DOHH2 (cell line): Measurements from ENCODE around the gene CEMIP.

Source experiments
- H3F3A ChIP-seq: fragments of 200-600 bp; sonication (generic), shearing (Covaris generic); 2 replicates; pipeline ENCODE4 v1.6.0; 2016; ENCODE audit warnings: antibody characterized with exemption, mild to moderate bottlenecking; ENCODE audit not compliant: control insufficient read depth, insufficient read depth
- H3K27ac ChIP-seq: fragments of 200-600 bp; sonication (generic); 2 replicates; pipeline ENCODE4 v1.5.1; 2014; ENCODE audit warnings: low read depth, mild to moderate bottlenecking, low read length, moderate library complexity
- H3K27me3 ChIP-seq: fragments of 200-600 bp; sonication (generic); 2 replicates; pipeline ENCODE4 v1.6.1; 2014; ENCODE audit warnings: mild to moderate bottlenecking, low read length, mixed read lengths; ENCODE audit not compliant: control insufficient read depth
- H3K36me3 ChIP-seq: fragments of 200-600 bp; sonication (generic); 2 replicates; pipeline ENCODE4 v1.6.1; 2014; ENCODE audit warnings: mild to moderate bottlenecking, low read length, moderate library complexity, mixed read lengths; ENCODE audit not compliant: control insufficient read depth
- H3K4me1 ChIP-seq: fragments of 200-600 bp; sonication (generic); 2 replicates; pipeline ENCODE4 v1.6.1; 2014; ENCODE audit warnings: mild to moderate bottlenecking, low read length, mixed read lengths; ENCODE audit not compliant: control insufficient read depth
- H3K4me2 ChIP-seq: fragments of 200-600 bp; sonication (generic); 2 replicates; pipeline ENCODE4 v1.6.0; 2014; ENCODE audit warnings: mild to moderate bottlenecking, low read length, moderate library complexity
- H3K4me3 ChIP-seq: fragments of 200-600 bp; sonication (generic); 2 replicates; pipeline ENCODE4 v1.5.1; 2014; ENCODE audit warnings: mild to moderate bottlenecking, low read length, mixed read lengths
- H3K79me2 ChIP-seq: fragments of 200-600 bp; sonication (generic); 2 replicates; pipeline ENCODE4 v1.6.1; 2014; ENCODE audit warnings: mild to moderate bottlenecking, low read length, mixed read lengths; ENCODE audit not compliant: control insufficient read depth
- H3K9me2 ChIP-seq: fragments of 200-600 bp; sonication (generic); replicated peaks from 2 replicates; pipeline ENCODE4 v1.6.1; 2014; ENCODE audit warnings: mild to moderate bottlenecking, low read length, mixed read lengths; ENCODE audit not compliant: control insufficient read depth
- H3K9me3 ChIP-seq: fragments of 200-600 bp; sonication (generic); 2 replicates; pipeline ENCODE4 v1.6.1; 2014; ENCODE audit warnings: antibody characterized with exemption, low read length, mixed read lengths; ENCODE audit not compliant: control insufficient read depth, insufficient read depth
- H4K20me1 ChIP-seq: fragments of 200-600 bp; sonication (generic); 2 replicates; pipeline ENCODE4 v1.6.0; 2014; ENCODE audit warnings: low read depth, mild to moderate bottlenecking, antibody characterized with exemption, low read length, moderate library complexity; ENCODE audit not compliant: control insufficient read depth, insufficient read depth
- EZH2phosphoT487 ChIP-seq: fragments of 200-600 bp; sonication (generic); IDR thresholded peaks from 2 replicates; pipeline ENCODE4 v1.6.1; 2017; ENCODE audit warnings: borderline replicate concordance, mild to moderate bottlenecking, antibody characterized with exemption, low read length, moderate library complexity, mixed read lengths
- TF ChIP-seq, protein P1 (sequence below): fragments of 200-600 bp; sonication (generic); IDR thresholded peaks from one replicate; pipeline ENCODE4 v1.5.1; 2014; ENCODE audit warnings: antibody characterized with exemption, mild to moderate bottlenecking, low read depth, low read length; ENCODE audit not compliant: poor library complexity, severe bottlenecking

CEMIP gene

DNA sequence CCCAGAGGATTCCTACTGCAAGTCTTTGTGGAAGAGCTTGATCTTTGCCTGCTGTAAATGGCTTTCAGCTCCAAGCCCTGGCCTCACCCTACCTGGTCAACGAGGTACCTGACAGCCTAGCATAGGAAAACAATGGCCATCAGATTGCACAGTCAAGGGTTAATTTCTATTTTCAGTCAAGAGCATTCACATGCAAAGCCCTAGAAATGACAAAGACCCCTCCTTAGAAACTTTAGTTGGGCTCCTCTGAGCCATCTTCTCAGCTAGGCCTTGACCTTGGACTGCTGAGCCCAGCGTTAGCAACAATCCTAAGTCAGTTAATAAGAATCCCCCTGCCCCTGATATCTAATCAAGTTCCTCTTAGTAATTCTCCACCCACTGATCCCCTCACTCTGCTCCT is 192.0 kb downstream of the CEMIP start:
- Histone ChIP-seq H3K27me3 (no peaks in the 10 kb centered on the region), H3K4me3 (no peak overlapping the region), H3K27ac (no peak overlapping the region), H3K36me3 (peaks cover 20% of the 10 kb centered on the region), H3K4me2 (no peak overlapping the region), H3F3A (no peaks in the 10 kb centered on the region; the same call in 1 of the 2 replicates), H3K9me2 (no peaks in the 10 kb centered on the region), H3K4me1 (no peaks in the 10 kb centered on the region), H3K9me3 (no peaks in the 10 kb centered on the region), H4K20me1 (0 out of 2 replicates have a peak, but pooled peaks cover 7% of the 10 kb centered on the region), H3K79me2 (peaks cover 14% of the 10 kb centered on the region)
- no peak for TF ChIP-seq EZH2phosphoT487
- TF ChIP-seq, protein P1, sequence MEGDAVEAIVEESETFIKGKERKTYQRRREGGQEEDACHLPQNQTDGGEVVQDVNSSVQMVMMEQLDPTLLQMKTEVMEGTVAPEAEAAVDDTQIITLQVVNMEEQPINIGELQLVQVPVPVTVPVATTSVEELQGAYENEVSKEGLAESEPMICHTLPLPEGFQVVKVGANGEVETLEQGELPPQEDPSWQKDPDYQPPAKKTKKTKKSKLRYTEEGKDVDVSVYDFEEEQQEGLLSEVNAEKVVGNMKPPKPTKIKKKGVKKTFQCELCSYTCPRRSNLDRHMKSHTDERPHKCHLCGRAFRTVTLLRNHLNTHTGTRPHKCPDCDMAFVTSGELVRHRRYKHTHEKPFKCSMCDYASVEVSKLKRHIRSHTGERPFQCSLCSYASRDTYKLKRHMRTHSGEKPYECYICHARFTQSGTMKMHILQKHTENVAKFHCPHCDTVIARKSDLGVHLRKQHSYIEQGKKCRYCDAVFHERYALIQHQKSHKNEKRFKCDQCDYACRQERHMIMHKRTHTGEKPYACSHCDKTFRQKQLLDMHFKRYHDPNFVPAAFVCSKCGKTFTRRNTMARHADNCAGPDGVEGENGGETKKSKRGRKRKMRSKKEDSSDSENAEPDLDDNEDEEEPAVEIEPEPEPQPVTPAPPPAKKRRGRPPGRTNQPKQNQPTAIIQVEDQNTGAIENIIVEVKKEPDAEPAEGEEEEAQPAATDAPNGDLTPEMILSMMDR, result no peak

DNA sequence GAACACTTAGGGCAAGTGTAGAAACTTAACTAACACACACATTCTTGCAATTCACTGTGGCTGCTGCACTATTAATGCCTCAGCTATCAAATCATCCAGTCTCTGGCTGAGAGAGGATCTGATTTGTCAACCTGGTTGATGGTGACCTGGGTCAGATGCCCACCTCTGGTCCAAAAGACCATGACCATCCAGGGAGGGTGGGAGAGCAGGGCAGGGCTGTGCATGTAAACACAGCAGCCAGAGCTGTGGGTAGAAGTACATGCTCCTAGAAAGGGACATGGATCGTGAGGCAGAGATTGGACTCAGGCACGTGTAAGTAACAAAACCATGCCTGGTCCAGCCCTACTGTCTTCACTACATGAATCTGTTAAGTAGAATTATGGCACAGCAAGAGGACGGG is 193.1 kb downstream of the CEMIP start:
- Histone ChIP-seq H3K79me2 (peaks cover 24% of the 10 kb centered on the region), H3K9me3 (no peaks in the 10 kb centered on the region), H3K27me3 (no peaks in the 10 kb centered on the region), H3K36me3 (peaks cover 28% of the 10 kb centered on the region), H3K4me3 (no peak overlapping the region), H3K4me2 (no peak overlapping the region), H4K20me1 (0 out of 2 replicates have a peak, but pooled peaks cover 7% of the 10 kb centered on the region), H3K27ac (no peak overlapping the region), H3K4me1 (no peaks in the 10 kb centered on the region), H3F3A (no peaks in the 10 kb centered on the region; the same call in 1 of the 2 replicates), H3K9me2 (no peaks in the 10 kb centered on the region)
- TF ChIP-seq EZH2phosphoT487, result no peak
- TF ChIP-seq, protein P1, result no peak

DNA sequence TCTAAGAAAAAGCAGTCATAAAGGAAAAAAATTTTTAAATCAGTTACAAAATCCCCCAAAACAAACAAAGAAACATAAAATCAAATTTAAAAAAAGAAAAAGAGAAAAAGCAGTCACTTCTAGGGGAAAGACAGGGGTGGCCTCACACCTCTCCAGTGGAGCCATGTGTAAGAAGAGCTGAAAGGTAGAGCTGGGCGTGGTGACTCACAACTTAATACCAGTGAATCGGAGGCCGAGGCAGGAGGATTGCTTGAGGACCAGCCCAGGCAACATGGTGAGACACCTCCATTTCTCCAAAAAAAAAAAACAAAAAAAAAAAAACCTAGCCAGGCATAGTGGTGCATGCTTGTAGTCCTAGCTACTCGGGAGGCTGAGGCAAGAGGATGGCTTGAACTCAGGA is 195.7 kb downstream of the CEMIP start:
- no peak overlapping the region for H3K4me2 ChIP-seq
- H3F3A ChIP-seq, result no peaks in the 10 kb centered on the region; the same call in 1 of the 2 replicates
- H3K4me1 ChIP-seq, result no peaks in the 10 kb centered on the region
- H4K20me1 ChIP-seq, result 0 out of 2 replicates have a peak, but pooled peaks cover 7% of the 10 kb centered on the region
- H3K79me2 ChIP-seq, result peaks cover 46% of the 10 kb centered on the region
- TF ChIP-seq, protein P1, result no peak
- no peak for TF ChIP-seq EZH2phosphoT487
- H3K4me3 ChIP-seq, result no peak overlapping the region
- H3K27me3 ChIP-seq, result no peaks in the 10 kb centered on the region
- H3K9me3 ChIP-seq, result no peaks in the 10 kb centered on the region
- no peaks in the 10 kb centered on the region for H3K9me2 ChIP-seq
- H3K27ac ChIP-seq, result no peak overlapping the region
- H3K36me3 ChIP-seq, result peaks cover 45% of the 10 kb centered on the region
